ENCODE results near the gene AP5S1. TPM values are rescaled to one million over a fixed set of nuclear protein-coding genes. Genes with fewer than 3 reads are reported as not detected.

The AP5S1 gene
- total RNA-seq, 1 experiment from 2014 or later = 3.9 TPM

GRCh38 chr20:3825526-3825925 is 5.2 kb downstream of the AP5S1 start:
- Histone ChIP-seq H3K79me2 (ENCODE audit: insufficient read depth, low read length) (no peaks in the 10 kb centered on the region), H3K4ac (ENCODE audit: low read depth, low read length) (no peak overlapping the region), H4K91ac (ENCODE audit: insufficient read length, low read depth, low read length) (no peak overlapping the region), H4K5ac (ENCODE audit: insufficient read length, low read depth, low read length) (no peak overlapping the region), H2BK5ac (ENCODE audit: insufficient read length, low read length) (no peak overlapping the region), H2AFZ (ENCODE audit: low read length) (no peak overlapping the region), H3K9ac (ENCODE audit: extremely low read depth, insufficient read length, low read length) (no peak overlapping the region), H2BK12ac (ENCODE audit: insufficient read length, low read depth, low read length) (no peak overlapping the region), H3K27me3 (ENCODE audit: insufficient read depth, low read length) (no peaks in the 10 kb centered on the region), H2BK20ac (ENCODE audit: low read depth, low read length, poor library complexity, severe bottlenecking) (no peak overlapping the region), H4K8ac (replicated peaks; ENCODE audit: insufficient read length, low read depth, low read length) (no peak overlapping the region), H3T11ph (ENCODE audit: low read length) (no peak overlapping the region), H3K18ac (ENCODE audit: insufficient read length, low read depth, low read length) (no peak overlapping the region), H3K4me2 (ENCODE audit: insufficient read depth, insufficient read length, low read length) (no peak overlapping the region), H3K23me2 (ENCODE audit: insufficient read length, low read depth, low read length, poor library complexity, severe bottlenecking) (no peaks in the 10 kb centered on the region), H3K4me1 (ENCODE audit: insufficient read depth, low read length) (no peaks in the 10 kb centered on the region), H4K20me1 (ENCODE audit: control insufficient read depth, insufficient read depth, insufficient read length) (no peaks in the 10 kb centered on the region), H2AK5ac (ENCODE audit: insufficient read length, low read length) (no peak overlapping the region), H3K9me3 (ENCODE audit: control insufficient read depth, low read depth, low read length) (no peaks in the 10 kb centered on the region), H3K14ac (ENCODE audit: insufficient read depth, low read length) (no peak overlapping the region), H3K27ac (ENCODE audit: insufficient read length, low read depth, low read length) (no peak overlapping the region), H2BK15ac (ENCODE audit: low read depth, low read length) (no peak overlapping the region), H2BK120ac (ENCODE audit: low read depth, low read length, poor library complexity, severe bottlenecking) (no peak overlapping the region), H3K79me1 (ENCODE audit: insufficient read depth, low read depth, low read length, poor library complexity, severe bottlenecking) (no peaks in the 10 kb centered on the region), H3K23ac (ENCODE audit: insufficient read length, low read depth, low read length) (no peak overlapping the region), H3K56ac (ENCODE audit: insufficient read length, low read depth, low read length) (no peak overlapping the region)
- no CpG with 5 or more reads among the region's 7 CpGs for WGBS (ENCODE audit: extremely low coverage, insufficient read length, low lambda C conversion rate)
- peaks cover 4 to 8% of the 10 kb centered on the region in 2 experiments for H3K4me1 Mint-ChIP-seq
- DNase-seq = peak; percentile 67
- H3K27me3 Mint-ChIP-seq (ENCODE audit: low read depth) = no peaks in the 10 kb centered on the region
- no peaks in the 10 kb centered on the region; a peak in 1 of 5 replicates for H3K9me3 Mint-ChIP-seq
- no peak overlapping the region; a peak in 1 of 7 replicates for H3K27ac Mint-ChIP-seq
- no peak overlapping the region; a peak in 1 of 5 replicates for H3K4me3 Mint-ChIP-seq
- peaks cover 0 to 2% (median 0%) of the 10 kb centered on the region in 3 experiments; a peak in 2 of 7 replicates for H3K36me3 Mint-ChIP-seq (ENCODE audit: insufficient read depth in 1 of 3, low read depth in 3 of 3)
- peak; percentile 51; the same call in 2 of the 3 replicates for TF ChIP-seq CTCF (conservative IDR thresholded peaks at IDR 0.05)
